GOT3 (cell line): ENCODE measurements around the gene PRF1.
"Not testable (repeated sequence)": the region's sequence is repeated elsewhere in the genome, so short reads cannot be mapped to it uniquely, and the experiment has no call there.

Experiments
- DNase-seq: peaks from one replicate; lab custom pipeline; 2025; ENCODE audit warnings: mixed read lengths; lab: John Stamatoyannopoulos, UW

Gene PRF1

GRCh38 chr10:70602665-70603448, at the start of gene PRF1:
PRF1 (minus strand) TSS chr10:70602741; CDS start chr10:70600902, 1,839 bp downstream.
- DNase-seq: no peak

- DNase-seq: no peak
Measured at GRCh38 chr10:70651661-70652060, 49.1 kb upstream of the PRF1 start.

DNA sequence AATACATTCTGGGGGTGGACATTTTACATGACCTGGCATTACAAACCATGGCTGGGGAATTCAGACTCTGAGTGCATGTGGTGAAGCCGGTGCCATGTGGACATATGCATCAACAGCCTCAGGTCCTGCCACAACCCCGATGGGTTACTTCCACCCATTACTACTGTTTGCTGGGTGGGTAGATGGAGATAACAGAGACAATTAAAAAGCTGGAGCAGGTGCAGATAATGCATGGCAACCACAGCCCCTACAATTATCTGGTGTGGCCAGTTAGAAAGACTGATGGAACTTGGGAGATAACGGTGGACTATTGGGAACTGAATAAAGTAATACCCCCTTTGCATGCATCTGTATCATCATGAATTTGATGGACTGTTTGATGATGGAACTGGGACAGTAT, 48.2 kb upstream of the PRF1 start:
- no peak for DNase-seq

DNA sequence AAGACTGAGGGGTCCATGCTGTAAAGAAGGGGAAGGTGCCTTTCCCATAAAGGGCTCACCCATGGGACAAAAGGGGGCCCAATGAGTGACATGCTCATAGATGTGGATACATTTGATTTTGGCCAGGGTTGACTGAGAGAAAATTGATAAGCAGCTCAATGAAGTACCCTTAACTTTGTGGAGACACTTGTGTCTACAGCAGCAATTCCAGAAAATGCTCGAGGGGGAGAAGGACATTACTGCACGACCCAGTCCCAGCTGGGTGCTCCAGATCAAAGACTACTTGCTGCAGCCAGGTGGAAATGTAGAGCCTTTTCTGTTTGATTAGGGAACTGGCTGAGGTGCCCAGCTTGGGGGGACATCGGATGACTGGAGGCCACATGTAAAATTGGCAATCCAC, 47.6 kb upstream of the PRF1 start:
- DNase-seq: no peak

GRCh38 chr10:70649526-70649925, 47.0 kb upstream of the PRF1 start:
- DNase-seq: no peak

DNA sequence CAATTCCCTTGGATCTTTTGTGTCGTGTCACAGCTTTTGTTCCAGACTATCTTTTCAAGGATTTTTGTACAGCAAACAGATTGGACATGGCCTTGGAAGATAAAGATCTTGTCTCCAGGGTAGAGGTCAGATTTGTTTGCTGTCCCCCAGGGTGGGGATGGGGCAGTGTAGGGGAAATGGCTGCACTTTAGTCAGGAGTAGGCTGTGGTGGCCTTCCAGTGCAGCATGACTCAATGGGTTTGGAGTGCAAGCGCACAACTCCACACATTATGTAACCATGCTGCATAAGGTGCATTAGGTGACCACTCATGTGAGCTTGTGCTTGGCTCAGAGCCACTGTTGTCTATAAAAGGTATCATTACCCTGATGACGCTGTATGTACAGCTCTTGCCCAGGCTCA, 45.9 kb upstream of the PRF1 start:
- no peak for DNase-seq

DNA sequence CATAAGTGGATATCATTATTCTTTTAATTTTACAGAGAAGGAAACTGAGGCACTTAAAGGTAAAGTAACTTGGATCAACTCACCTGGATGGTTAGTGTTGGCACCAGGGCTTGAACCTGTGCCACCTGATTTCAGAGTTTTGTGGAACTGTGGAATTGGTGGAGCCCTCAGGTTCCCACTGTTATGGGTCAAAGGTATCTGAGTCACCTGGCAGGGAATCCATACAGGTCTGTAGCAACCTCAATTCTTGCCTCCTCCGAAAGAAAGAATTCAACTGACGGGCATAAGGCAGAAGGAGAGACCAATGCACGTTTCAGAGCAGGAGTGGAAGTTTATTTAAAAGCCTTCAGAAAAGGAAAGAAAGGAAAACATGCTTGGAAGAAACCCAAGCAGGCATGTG, 44.5 kb upstream of the PRF1 start:
- DNase-seq: no peak

GRCh38 chr10:70644959-70645358, 42.4 kb upstream of the PRF1 start:
- DNase-seq: not testable (repeated sequence)

- DNase-seq: not testable (repeated sequence)
Measured at GRCh38 chr10:70643272-70643671, 40.7 kb upstream of the PRF1 start.

DNA sequence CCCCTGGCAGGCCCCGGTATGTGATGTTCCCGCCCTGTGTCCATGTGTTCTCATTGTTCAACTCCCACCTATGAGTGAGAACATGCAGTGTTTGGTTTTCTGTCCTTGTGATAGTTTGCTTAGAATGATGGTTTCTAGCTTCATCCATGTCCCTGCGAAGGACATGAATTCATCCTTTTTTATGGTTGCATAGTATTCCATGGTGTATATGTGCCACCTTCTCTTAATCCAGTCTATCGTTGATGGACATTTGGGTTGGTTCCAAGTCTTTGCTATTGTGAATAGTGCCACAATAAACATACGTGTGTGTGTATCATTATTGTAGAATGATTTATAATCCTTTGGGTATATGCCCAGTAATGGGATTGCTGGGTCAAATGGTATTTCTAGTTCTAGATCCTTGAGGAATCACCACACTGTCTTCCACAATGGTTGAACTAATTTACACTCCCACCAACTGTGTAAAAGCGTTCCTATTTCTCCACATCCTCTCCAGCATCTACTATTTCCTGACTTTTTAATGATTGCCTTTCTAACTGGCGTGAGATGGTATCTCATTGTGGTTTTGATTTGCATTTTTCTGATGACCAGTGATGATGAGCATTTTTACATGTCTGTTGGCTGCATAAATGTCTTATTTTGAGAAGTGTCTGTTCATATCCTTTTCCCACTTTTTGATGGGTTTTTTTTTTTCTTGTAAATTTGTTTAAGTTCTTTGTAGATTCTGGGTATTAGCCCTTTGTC, 37.3 kb upstream of the PRF1 start:
- not testable (repeated sequence) for DNase-seq

DNA sequence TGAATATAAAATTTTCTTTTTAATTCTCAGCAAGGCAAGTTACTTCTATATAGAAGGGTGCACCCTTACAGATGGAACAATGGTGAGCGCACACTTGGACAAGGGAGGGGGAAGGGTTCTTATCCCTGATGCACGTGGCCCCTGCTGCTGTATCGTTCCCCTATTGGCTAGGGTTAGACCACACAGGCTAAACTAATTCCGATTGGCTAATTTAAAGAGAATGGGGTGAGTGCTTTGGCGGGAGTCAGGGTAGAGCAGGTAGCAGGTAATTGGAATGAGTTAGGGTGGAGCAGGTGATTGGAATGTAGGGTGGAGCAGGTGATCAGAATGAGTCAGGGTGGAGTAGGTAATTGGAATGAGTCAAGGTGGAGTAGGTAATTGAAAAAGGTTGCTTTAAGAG, 32.0 kb upstream of the PRF1 start:
- DNase-seq: not testable (repeated sequence)

DNA sequence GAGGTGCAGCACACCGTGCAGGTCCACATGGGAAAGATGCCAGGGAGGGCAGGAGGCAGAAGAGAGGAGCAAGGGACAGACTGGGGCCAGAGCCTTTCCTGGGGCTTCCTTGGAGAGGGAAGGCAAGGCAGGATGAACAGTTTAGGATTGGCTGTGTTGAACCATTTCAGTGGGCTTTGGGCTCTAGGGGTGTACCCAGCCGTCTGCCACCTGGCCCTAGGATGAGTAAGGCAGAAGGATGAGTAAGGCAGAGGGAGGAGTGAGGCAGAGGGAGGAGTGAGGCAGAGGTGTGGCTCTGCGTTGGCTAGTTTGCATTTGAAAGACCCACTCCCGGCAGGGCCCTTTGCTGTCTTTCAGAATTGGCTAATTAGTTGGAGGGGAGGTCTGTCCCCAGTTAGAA, 31.5 kb upstream of the PRF1 start:
- no peak for DNase-seq

DNA sequence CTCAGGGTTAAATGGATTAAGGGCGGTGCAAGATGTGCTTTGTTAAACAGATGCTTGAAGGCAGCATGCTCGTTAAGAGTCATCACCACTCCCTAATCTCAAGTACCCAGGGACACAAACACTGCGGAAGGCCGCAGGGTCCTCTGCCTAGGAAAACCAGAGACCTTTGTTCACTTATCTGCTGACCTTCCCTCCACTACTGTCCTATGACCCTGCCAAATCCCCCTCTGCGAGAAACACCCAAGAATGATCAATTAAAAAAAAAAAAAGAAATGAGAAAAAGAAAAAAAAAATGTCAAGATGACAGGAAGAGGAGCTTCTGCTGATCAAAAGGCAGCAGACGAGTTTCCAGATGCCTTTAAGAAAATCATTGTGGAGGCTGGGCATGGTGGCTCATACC, 29.2 kb upstream of the PRF1 start:
- not testable (repeated sequence) for DNase-seq

DNA sequence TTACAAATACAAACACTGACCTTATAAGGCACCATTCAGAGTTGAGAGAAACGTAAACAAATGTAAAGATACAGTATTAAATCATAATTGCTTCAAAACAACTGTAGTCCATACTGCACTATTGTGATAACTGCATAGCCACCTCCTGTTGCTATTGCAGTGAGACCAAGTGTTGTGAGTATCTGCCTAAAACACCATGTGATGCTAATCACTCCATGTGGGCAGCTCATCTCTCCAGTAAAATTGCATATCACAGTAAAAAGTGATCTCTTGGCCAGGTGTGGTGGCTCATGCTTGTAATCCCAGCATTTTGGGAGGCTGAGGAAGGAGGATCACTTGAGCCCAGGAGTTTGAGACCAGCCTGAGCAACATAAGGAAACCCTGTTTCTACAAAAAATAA, 26.8 kb upstream of the PRF1 start:
- no peak for DNase-seq

DNA sequence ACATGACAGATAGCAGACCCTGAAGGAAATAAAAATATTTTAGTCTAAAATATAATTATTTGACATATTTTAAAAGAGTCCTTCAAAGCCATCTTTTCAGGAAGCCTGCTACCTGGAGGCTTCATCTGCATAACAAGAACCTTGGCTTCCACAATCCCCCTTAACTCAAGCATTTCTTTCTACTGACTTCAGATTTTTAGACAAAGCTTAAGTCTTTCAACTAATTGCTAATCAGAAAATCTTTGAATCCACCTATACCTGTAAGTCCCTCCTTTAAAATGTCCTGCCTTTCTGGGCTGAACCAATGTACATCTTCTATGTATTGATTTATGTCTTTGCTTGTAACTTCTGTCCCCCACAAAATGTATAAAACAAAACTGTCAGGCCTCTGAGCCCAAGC, 23.5 kb upstream of the PRF1 start:
- no peak for DNase-seq

DNA sequence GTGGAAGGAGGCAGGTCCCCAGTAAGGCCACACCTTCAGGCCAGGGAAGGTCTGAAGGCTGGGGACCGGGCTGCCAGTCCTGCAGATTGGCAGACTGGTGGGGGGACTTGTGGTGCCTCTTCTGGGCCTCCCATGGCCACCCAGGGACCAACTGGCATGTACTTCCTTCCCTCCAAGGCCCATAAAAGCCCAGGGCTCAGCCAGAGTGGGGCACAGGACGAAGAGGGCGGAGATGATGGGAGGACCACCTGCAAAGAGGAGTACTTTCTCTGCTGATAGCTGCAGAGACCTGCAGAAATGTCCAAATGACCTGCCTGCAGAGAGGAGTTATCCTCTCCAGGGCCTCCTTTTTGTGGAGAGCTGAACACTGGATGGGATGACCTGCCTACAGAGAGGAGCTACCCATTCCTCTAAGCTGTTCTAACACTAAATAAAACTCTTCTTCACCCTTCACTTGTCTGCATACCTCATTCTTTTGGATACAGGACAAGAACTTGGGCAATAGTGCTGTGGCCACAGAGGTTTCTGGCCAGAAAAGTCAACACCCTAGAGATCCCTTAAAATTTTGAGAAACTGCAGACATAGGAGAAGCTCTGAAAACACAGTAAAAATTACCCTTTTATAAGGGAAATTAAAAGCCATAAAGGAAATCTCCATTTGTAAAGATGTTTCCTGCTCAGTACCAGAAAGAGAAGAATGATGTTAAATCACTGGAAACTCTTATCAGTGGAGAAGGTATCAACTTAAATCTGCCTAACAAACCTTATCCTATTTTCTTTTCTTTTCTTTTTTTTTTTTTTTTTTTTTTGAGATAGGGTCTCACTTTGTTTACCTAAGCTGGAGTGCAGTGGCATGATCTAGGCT, 20.7 kb upstream of the PRF1 start:
- DNase-seq: no peak

DNA sequence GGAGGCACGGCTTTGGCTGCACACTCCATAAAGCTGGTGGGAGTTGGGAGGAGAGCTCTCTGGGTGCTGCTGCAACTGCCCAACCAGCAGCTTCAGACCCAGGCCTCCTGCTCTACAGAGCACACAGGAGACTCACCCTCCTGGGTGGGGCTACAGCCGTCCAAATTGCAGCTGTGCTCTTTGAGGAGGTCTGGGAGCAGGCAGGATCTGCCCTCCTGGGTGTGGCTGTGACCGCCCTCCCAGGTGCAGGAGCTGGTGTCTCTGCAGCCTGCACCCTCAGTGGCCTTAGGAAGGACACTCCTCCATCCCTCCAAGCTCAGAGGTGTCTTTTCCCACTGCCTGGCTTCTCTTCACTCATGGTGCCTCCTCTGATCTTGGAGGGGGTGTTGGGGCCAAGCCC, 20.0 kb upstream of the PRF1 start:
- DNase-seq: no peak

- no peak for DNase-seq
Measured at GRCh38 chr10:70621503-70622078, 19.1 kb upstream of the PRF1 start.

DNA sequence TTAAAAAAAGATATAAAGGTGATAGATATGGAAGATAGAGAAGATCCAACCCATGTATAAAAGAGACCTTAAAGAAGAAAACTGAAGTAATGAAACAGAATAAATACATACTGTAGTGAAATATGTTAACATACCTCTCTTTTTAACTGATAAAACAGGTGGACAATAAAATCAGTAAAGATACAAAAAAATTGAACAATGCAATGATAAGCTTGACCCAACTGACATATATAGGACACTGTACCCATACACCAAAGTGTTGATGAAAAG, 17.4 kb upstream of the PRF1 start:
- DNase-seq: no peak

GRCh38 chr10:70619271-70620019, 16.9 kb upstream of the PRF1 start:
- DNase-seq: no peak

- DNase-seq: no peak
Measured at GRCh38 chr10:70618663-70619062, 16.1 kb upstream of the PRF1 start.
